Skeletal muscle tissue (tissue), 4 donors: ENCODE measurements around the gene ELL2. TPM values are rescaled to one million over a fixed set of nuclear protein-coding genes. Genes with fewer than 3 reads are reported as not detected.

Experiments used
- H3K27ac ChIP-seq: one replicate; pipeline ENCODE4 v1.7.0; 2013; ENCODE audit warnings: mild to moderate bottlenecking, low read depth, low read length, inconsistent platforms
- H3K27me3 ChIP-seq, 3 donors: one replicate each; pipeline ENCODE4 v1.7.0; 2013; ENCODE audit warnings: low read length in 3 of 3; ENCODE audit not compliant: control insufficient read depth in 3 of 3, insufficient read depth in 3 of 3
- H3K36me3 ChIP-seq, 3 donors: one replicate each; pipeline ENCODE4 v1.7.0; 2013; ENCODE audit warnings: low read length in 3 of 3; ENCODE audit not compliant: control insufficient read depth in 3 of 3, insufficient read depth in 3 of 3
- H3K4me1 ChIP-seq, 3 donors: one replicate each; pipeline ENCODE4 v1.7.0; 2013; ENCODE audit warnings: low read length in 3 of 3, mild to moderate bottlenecking in 3 of 3; ENCODE audit not compliant: control insufficient read depth in 3 of 3, insufficient read depth in 3 of 3
- H3K4me3 ChIP-seq, 3 donors: one replicate each; pipeline ENCODE4 v1.7.0; 2013; ENCODE audit warnings: low read length in 3 of 3
- H3K9ac ChIP-seq, 3 donors: one replicate each; pipeline ENCODE4 v1.7.0; 2013; ENCODE audit warnings: low read length in 3 of 3, mild to moderate bottlenecking in 3 of 3, moderate library complexity in 2 of 3, low read depth in 1 of 3
- H3K9me3 ChIP-seq, 3 donors: one replicate each; pipeline ENCODE4 v1.7.0; 2013; ENCODE audit warnings: low read length in 3 of 3; ENCODE audit not compliant: control insufficient read depth in 3 of 3
- total RNA-seq: library from RNA; depleted of rRNA; stranded (reverse); fragments of >200 nt; gene quantifications from one replicate; pipeline ENCODE4 v1.2.3, GENCODE V29; 2014
- donor health status: Osteomylitis.

Gene ELL2
- total RNA-seq, 1 donor from 2014 or later: 5.7 TPM

DNA sequence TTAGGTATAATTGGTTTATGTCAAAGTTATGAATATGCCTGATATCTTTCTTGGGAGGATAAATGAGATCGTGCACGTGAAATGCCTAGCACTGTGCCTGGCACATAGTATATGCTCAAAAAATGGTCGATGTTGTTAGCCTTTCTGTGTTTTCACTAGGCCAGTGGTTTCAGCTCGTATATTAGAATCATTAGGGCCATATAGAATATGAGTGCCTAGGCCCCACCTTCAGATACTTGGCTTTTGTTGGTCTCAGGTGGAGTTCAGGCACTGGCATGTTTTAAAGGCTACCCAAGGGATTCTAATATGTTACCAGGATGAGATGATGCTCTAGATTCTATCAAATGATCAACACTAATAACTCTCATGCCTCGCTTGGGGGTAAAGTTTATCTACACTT is 56.8 kb downstream of the ELL2 start:
- no peak overlapping the region for H3K9ac ChIP-seq
- no peaks in the 10 kb centered on the region for H3K36me3 ChIP-seq
- H3K4me1 ChIP-seq: peaks cover 2 to 10% (median 4%) of the 10 kb centered on the region in 3 donors
- no peaks in the 10 kb centered on the region for H3K27me3 ChIP-seq
- no peak overlapping the region for H3K4me3 ChIP-seq
- H3K9me3 ChIP-seq: no peaks in the 10 kb centered on the region
- H3K27ac ChIP-seq: no peak overlapping the region

DNA sequence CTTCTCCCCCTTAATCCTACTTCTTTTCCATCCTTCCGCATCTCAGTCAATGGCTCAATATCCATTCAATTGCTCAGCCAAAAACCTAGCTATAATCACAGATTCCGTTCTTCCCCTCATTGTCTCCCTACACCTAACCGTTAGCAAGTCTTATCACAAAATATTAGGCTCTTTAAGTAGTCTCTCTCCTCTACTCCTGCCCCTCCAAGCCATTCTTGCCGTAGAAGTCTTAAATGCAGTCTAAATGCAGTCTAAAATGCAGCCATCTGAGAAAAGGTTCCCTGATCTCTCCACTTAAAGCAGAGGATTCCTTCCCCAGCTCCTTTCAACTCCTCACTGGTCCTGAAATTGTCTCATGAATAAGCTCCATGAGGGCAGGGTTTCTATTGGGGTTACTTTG is 57.8 kb downstream of the ELL2 start:
- Histone ChIP-seq H3K9ac (no peak overlapping the region), H3K27me3 (no peaks in the 10 kb centered on the region), H3K4me3 (no peak overlapping the region), H3K36me3 (no peaks in the 10 kb centered on the region), H3K9me3 (no peaks in the 10 kb centered on the region), H3K4me1 (peaks cover 2 to 10% (median 4%) of the 10 kb centered on the region in 3 donors), H3K27ac (no peak overlapping the region)

DNA sequence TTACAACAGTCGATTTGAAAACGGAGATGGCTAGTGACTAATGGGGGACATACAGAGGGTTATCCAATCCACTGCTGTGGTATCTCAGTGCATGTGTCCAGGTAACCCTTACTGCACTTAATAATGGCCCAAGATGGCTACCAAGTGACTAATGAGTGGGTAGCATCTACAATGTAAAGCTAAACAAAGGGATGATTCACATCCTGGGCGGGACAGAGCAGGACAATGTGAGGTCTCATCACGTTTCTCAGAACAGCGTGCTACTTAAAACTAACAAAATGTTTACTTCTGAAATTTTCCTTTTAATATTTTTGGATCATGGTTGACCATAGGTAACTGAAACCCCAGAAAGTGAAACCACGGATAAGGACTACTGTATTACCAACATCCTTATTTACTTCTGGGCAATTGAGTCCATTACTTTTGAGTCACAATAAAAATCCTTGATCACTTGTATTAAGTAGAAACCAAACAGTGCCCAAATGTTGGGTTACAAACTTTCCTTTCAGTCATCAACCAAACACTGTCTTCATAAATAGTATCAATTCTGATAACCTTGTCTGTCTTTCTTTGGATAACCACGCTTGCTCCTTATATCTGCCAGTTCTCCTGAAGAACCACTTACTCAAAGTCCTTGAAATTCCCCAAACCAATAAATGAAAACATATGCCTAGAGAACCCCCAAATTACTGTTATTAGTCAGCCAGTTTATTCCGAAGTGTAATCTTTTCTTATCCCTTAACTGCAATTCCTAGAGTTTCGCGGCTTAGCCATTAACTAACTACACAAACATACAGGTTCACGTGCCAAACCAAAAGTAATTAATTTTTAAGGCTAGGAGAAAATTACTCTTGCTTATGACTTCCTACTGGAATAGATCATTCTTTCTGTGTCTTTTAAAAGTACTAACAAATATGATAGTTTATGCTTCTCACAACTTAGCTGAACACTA is 59.7 kb downstream of the ELL2 start:
- peaks cover 0 to 4% (median 2%) of the 10 kb centered on the region in 3 donors for H3K4me1 ChIP-seq
- H3K27me3 ChIP-seq: no peaks in the 10 kb centered on the region
- H3K4me3 ChIP-seq: no peak overlapping the region
- H3K36me3 ChIP-seq: peaks cover 2 to 6% (median 5%) of the 10 kb centered on the region in 3 donors
- no peak overlapping the region for H3K9ac ChIP-seq
- no peak overlapping the region for H3K27ac ChIP-seq
- H3K9me3 ChIP-seq: no peaks in the 10 kb centered on the region

- H3K4me3 ChIP-seq: no peak overlapping the region
- no peaks in the 10 kb centered on the region for H3K9me3 ChIP-seq
- peaks cover 2 to 9% (median 5%) of the 10 kb centered on the region in 3 donors for H3K36me3 ChIP-seq
- no peak overlapping the region for H3K27ac ChIP-seq
- no peaks in the 10 kb centered on the region for H3K27me3 ChIP-seq
- no peak overlapping the region for H3K9ac ChIP-seq
- H3K4me1 ChIP-seq: peaks cover 0 to 4% (median 2%) of the 10 kb centered on the region in 3 donors
Observed at GRCh38 chr5:95900383-95900958, 61.2 kb downstream of the ELL2 start.

DNA sequence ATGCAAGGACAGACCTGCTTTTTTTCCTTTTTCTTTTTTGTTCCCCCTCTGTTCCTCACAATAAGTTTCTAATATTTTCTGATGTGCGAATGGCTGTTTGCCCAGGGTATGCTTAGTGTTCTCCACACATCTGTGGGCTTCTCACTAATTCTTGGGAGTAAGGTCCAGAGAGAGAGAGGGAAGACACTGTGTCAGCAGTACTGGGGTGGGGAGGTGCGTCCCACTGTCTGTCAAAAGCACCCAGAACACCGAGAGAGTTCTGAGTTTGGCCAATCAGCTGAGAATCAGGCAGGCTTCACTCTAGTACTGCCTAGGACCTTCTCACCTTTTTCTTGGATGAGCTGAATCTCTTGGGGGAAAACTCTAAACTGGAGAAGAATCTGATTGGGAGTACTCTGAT is 61.8 kb downstream of the ELL2 start:
- no peak overlapping the region for H3K27ac ChIP-seq
- H3K27me3 ChIP-seq: no peaks in the 10 kb centered on the region
- no peak overlapping the region for H3K4me3 ChIP-seq
- peaks cover 0 to 5% (median 4%) of the 10 kb centered on the region in 3 donors for H3K4me1 ChIP-seq
- no peak overlapping the region for H3K9ac ChIP-seq
- H3K9me3 ChIP-seq: no peaks in the 10 kb centered on the region
- H3K36me3 ChIP-seq: peaks cover 2 to 9% (median 5%) of the 10 kb centered on the region in 3 donors

DNA sequence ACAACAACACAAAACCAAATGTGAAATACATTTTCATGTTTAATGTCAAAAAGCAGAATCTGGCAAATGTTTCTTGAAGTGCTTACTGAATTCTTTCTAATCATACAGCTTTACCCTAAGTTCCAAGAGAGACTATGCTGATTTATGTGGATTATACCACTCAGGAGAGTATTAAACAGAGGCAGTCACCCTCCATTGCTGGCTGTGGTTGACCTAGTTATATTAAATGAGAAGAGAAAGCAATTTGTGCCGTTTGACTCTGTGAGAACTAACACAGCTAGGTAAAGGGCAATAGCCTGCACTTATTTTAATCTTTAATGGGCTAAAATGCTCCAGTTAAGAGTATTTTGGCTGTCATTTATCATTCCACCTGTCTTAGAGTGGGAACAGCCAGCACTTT is 62.6 kb downstream of the ELL2 start:
- H3K4me1 ChIP-seq: peaks cover 0 to 5% (median 4%) of the 10 kb centered on the region in 3 donors
- H3K9ac ChIP-seq: no peak overlapping the region
- H3K27ac ChIP-seq: no peak overlapping the region
- H3K9me3 ChIP-seq: no peaks in the 10 kb centered on the region
- H3K4me3 ChIP-seq: no peak overlapping the region
- H3K36me3 ChIP-seq: peaks cover 2 to 14% (median 10%) of the 10 kb centered on the region in 3 donors
- no peaks in the 10 kb centered on the region for H3K27me3 ChIP-seq

- H3K36me3 ChIP-seq: peaks cover 2 to 21% (median 17%) of the 10 kb centered on the region in 3 donors
Observed at GRCh38 chr5:95895771-95896170, 65.9 kb downstream of the ELL2 start.

DNA sequence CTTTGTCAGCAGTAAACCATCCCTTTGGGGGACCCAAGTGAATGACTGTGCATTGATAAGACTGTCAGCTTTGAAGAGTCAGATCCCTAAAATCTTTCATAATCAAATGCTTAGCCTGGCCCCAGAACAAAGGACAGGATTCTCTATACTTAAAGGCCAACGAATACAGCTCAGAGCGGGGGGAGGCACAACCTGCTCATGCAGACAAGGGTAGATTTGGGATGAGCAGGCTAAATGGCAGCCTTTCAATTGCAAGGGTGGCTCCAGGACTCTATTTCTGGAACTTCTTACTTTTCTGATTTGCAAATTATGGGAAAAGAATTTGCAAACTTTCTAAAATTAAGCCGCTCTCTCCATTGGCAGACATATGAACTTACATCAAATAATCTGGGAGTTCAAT is 66.4 kb downstream of the ELL2 start:
- Histone ChIP-seq H3K4me1 (peaks cover 0 to 5% (median under 1%) of the 10 kb centered on the region in 3 donors), H3K4me3 (no peak overlapping the region), H3K27ac (no peak overlapping the region), H3K9me3 (no peaks in the 10 kb centered on the region), H3K36me3 (peaks cover 2 to 24% (median 22%) of the 10 kb centered on the region in 3 donors), H3K27me3 (no peaks in the 10 kb centered on the region), H3K9ac (no peak overlapping the region)

More at GRCh38 chr5:95895771-95896170, 65.9 kb downstream of the ELL2 start:
- Histone ChIP-seq H3K4me3 (no peak overlapping the region), H3K4me1 (peaks cover 0 to 5% (median 4%) of the 10 kb centered on the region in 3 donors), H3K9ac (no peak overlapping the region), H3K27ac (no peak overlapping the region), H3K9me3 (no peaks in the 10 kb centered on the region), H3K27me3 (no peaks in the 10 kb centered on the region)

DNA sequence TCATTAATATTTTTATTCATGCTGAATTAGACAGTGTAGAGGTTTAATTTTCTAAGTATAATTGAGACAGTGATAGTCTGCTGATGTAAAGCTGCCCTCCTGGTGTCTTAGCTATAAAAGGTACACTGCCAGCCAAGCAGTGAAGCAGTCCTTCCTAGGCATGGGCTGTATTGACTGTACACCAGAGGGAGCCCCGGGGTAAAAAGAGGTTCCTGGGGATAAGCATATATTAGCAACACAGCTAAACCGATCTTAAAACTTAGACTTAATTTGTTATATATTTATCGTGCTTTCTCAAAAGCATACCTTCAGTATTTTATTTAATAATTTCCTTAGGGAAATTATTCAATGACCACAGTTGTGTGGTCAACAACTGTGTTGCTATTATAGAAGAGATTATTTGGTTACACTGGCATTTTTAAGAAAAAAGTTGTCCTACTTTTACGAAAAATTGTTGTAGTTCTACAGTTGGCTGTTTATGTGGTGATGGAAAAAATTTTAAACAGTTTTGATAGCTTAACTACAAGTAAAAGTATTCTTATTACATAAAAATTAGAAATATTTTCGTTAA is 68.8 kb downstream of the ELL2 start:
- H3K9me3 ChIP-seq: no peaks in the 10 kb centered on the region
- H3K4me1 ChIP-seq: peaks cover 0 to 5% (median 0%) of the 10 kb centered on the region in 3 donors
- no peak overlapping the region for H3K9ac ChIP-seq
- peaks cover 0 to 29% (median 26%) of the 10 kb centered on the region in 3 donors for H3K36me3 ChIP-seq
- no peak overlapping the region for H3K4me3 ChIP-seq
- no peak overlapping the region for H3K27ac ChIP-seq
- no peaks in the 10 kb centered on the region for H3K27me3 ChIP-seq
